ENCODE measurements around the gene ICOS. TPM values are rescaled to one million over a fixed set of nuclear protein-coding genes. Genes with fewer than 3 reads are reported as not detected.
"Not testable (repeated sequence)": the region's sequence is repeated elsewhere in the genome, so short reads cannot be mapped to it uniquely, and the experiment has no call there.

ICOS gene
- total RNA-seq, 1 experiment from 2014 or later = not detected

- WGBS (ENCODE audit: extremely low coverage, insufficient read length, low lambda C conversion rate) = no CpG with 5 or more reads among the region's 2 CpGs
- no peak overlapping the region for H2BK120ac ChIP-seq (ENCODE audit: low read depth, low read length, poor library complexity, severe bottlenecking)
- H4K20me1 ChIP-seq (ENCODE audit: control insufficient read depth, insufficient read depth, insufficient read length) = no peaks in the 10 kb centered on the region
- no peaks in the 10 kb centered on the region for H3K79me1 ChIP-seq (ENCODE audit: insufficient read depth, low read depth, low read length, poor library complexity, severe bottlenecking)
- H3K18ac ChIP-seq (ENCODE audit: insufficient read length, low read depth, low read length) = no peak overlapping the region
- peaks cover 0 to under 1% (median 0%) of the 10 kb centered on the region in 3 experiments; a peak in 2 of 7 replicates for H3K36me3 Mint-ChIP-seq (ENCODE audit: insufficient read depth in 1 of 3, low read depth in 3 of 3)
- H3K14ac ChIP-seq (ENCODE audit: insufficient read depth, low read length) = no peak overlapping the region
- H2BK20ac ChIP-seq (ENCODE audit: low read depth, low read length, poor library complexity, severe bottlenecking) = no peak overlapping the region
- peaks cover 3 to 6% of the 10 kb centered on the region in 2 experiments; a peak in 4 of 5 replicates for H3K9me3 Mint-ChIP-seq
- no peak overlapping the region for H3T11ph ChIP-seq (ENCODE audit: low read length)
- H3K56ac ChIP-seq (ENCODE audit: insufficient read length, low read depth, low read length) = no peak overlapping the region
- H3K4me2 ChIP-seq (ENCODE audit: insufficient read depth, insufficient read length, low read length) = no peak overlapping the region
- no peak overlapping the region for H2BK5ac ChIP-seq (ENCODE audit: insufficient read length, low read length)
- H3K27ac Mint-ChIP-seq = no peak overlapping the region
- H3K27me3 Mint-ChIP-seq (ENCODE audit: low read depth) = peaks cover 3% of the 10 kb centered on the region
- no peak overlapping the region for H3K23ac ChIP-seq (ENCODE audit: insufficient read length, low read depth, low read length)
- H3K9me3 ChIP-seq (ENCODE audit: control insufficient read depth, low read depth, low read length) = no peaks in the 10 kb centered on the region
- H3K4me3 Mint-ChIP-seq = no peak overlapping the region
- no peak overlapping the region for H2BK12ac ChIP-seq (ENCODE audit: insufficient read length, low read depth, low read length)
- no peaks in the 10 kb centered on the region for H3K27me3 ChIP-seq (ENCODE audit: insufficient read depth, low read length)
- no peaks in the 10 kb centered on the region for H3K79me2 ChIP-seq (ENCODE audit: insufficient read depth, low read length)
- no peak overlapping the region for H3K4ac ChIP-seq (ENCODE audit: low read depth, low read length)
- H2BK15ac ChIP-seq (ENCODE audit: low read depth, low read length) = no peak overlapping the region
- H3K23me2 ChIP-seq (ENCODE audit: insufficient read length, low read depth, low read length, poor library complexity, severe bottlenecking) = no peaks in the 10 kb centered on the region
- H2AFZ ChIP-seq (ENCODE audit: low read length) = no peak overlapping the region
- no peak overlapping the region for H3K9ac ChIP-seq (ENCODE audit: extremely low read depth, insufficient read length, low read length)
- H3K4me1 Mint-ChIP-seq = peaks cover 5 to 7% of the 10 kb centered on the region in 2 experiments
- H2AK5ac ChIP-seq (ENCODE audit: insufficient read length, low read length) = no peak overlapping the region
- H3K27ac ChIP-seq (ENCODE audit: insufficient read length, low read depth, low read length) = no peak overlapping the region
- H4K8ac ChIP-seq (replicated peaks; ENCODE audit: insufficient read length, low read depth, low read length) = no peak overlapping the region
- H4K91ac ChIP-seq (ENCODE audit: insufficient read length, low read depth, low read length) = no peak overlapping the region
- no peak overlapping the region for H4K5ac ChIP-seq (ENCODE audit: insufficient read length, low read depth, low read length)
- no peak for DNase-seq
- no peaks in the 10 kb centered on the region; the same call in 1 of the 2 replicates for H3K4me1 ChIP-seq (ENCODE audit: insufficient read depth, low read length)
- TF ChIP-seq, protein P1, sequence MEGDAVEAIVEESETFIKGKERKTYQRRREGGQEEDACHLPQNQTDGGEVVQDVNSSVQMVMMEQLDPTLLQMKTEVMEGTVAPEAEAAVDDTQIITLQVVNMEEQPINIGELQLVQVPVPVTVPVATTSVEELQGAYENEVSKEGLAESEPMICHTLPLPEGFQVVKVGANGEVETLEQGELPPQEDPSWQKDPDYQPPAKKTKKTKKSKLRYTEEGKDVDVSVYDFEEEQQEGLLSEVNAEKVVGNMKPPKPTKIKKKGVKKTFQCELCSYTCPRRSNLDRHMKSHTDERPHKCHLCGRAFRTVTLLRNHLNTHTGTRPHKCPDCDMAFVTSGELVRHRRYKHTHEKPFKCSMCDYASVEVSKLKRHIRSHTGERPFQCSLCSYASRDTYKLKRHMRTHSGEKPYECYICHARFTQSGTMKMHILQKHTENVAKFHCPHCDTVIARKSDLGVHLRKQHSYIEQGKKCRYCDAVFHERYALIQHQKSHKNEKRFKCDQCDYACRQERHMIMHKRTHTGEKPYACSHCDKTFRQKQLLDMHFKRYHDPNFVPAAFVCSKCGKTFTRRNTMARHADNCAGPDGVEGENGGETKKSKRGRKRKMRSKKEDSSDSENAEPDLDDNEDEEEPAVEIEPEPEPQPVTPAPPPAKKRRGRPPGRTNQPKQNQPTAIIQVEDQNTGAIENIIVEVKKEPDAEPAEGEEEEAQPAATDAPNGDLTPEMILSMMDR (conservative IDR thresholded peaks at IDR 0.05) = no peak
Observed at GRCh38 chr2:203960811-203961210, 24.2 kb downstream of the ICOS start.

GRCh38 chr2:203965190-203965589 lies 28.6 kb downstream of the ICOS start:
- H3K4me2 ChIP-seq (ENCODE audit: insufficient read depth, insufficient read length, low read length); H2AK5ac ChIP-seq (ENCODE audit: insufficient read length, low read length); H3K79me1 ChIP-seq (ENCODE audit: insufficient read depth, low read depth, low read length, poor library complexity, severe bottlenecking); H2BK15ac ChIP-seq (ENCODE audit: low read depth, low read length); H3K4ac ChIP-seq (ENCODE audit: low read depth, low read length); H3K14ac ChIP-seq (ENCODE audit: insufficient read depth, low read length); H4K91ac ChIP-seq (ENCODE audit: insufficient read length, low read depth, low read length); H3K27ac ChIP-seq (ENCODE audit: insufficient read length, low read depth, low read length); H3K18ac ChIP-seq (ENCODE audit: insufficient read length, low read depth, low read length); DNase-seq; H3K4me1 ChIP-seq (ENCODE audit: insufficient read depth, low read length); H3K9me3 ChIP-seq (ENCODE audit: control insufficient read depth, low read depth, low read length); H4K5ac ChIP-seq (ENCODE audit: insufficient read length, low read depth, low read length); H3K27ac Mint-ChIP-seq; H4K8ac ChIP-seq (replicated peaks; ENCODE audit: insufficient read length, low read depth, low read length); H2BK20ac ChIP-seq (ENCODE audit: low read depth, low read length, poor library complexity, severe bottlenecking); H2AFZ ChIP-seq (ENCODE audit: low read length); H3K23me2 ChIP-seq (ENCODE audit: insufficient read length, low read depth, low read length, poor library complexity, severe bottlenecking); H2BK120ac ChIP-seq (ENCODE audit: low read depth, low read length, poor library complexity, severe bottlenecking); H3K79me2 ChIP-seq (ENCODE audit: insufficient read depth, low read length); H4K20me1 ChIP-seq (ENCODE audit: control insufficient read depth, insufficient read depth, insufficient read length); H3K27me3 Mint-ChIP-seq (ENCODE audit: low read depth); H2BK5ac ChIP-seq (ENCODE audit: insufficient read length, low read length); H3K4me3 Mint-ChIP-seq; H3K27me3 ChIP-seq (ENCODE audit: insufficient read depth, low read length); H3K9ac ChIP-seq (ENCODE audit: extremely low read depth, insufficient read length, low read length); H3T11ph ChIP-seq (ENCODE audit: low read length); H3K4me1 Mint-ChIP-seq; H3K23ac ChIP-seq (ENCODE audit: insufficient read length, low read depth, low read length); H2BK12ac ChIP-seq (ENCODE audit: insufficient read length, low read depth, low read length); H3K56ac ChIP-seq (ENCODE audit: insufficient read length, low read depth, low read length): not testable (repeated sequence)
- peaks cover 16 to 25% of the 10 kb centered on the region in 2 experiments for H3K9me3 Mint-ChIP-seq
- H3K36me3 Mint-ChIP-seq (ENCODE audit: insufficient read depth in 1 of 3, low read depth in 3 of 3) = peaks cover 3 to 15% (median 9%) of the 10 kb centered on the region in 3 experiments
- WGBS (ENCODE audit: extremely low coverage, insufficient read length, low lambda C conversion rate) = no CpG with 5 or more reads among the region's 7 CpGs
